Fibroblast of lung (primary cell): Measurements from ENCODE around the gene KCNIP1. TPM values are rescaled to one million over a fixed set of nuclear protein-coding genes. Genes with fewer than 3 reads are reported as not detected.
A peak's percentile ranks its signal among the peaks of the same experiment; 100 is the strongest.

ENCODE experiments used
- DNase-seq, 2 donors: peaks; one replicate each; pipeline versions ENCODE4 v3.0.0 to v3.0.0-alpha.2; 2010; ENCODE audit warnings: low read depth in 2 of 2
- H2AFZ ChIP-seq: 2 replicates; pipeline ENCODE4 v1.5.1; 2012; ENCODE audit warnings: low read length, control low read depth, inconsistent platforms
- H3K27ac ChIP-seq: 2 replicates; pipeline ENCODE4 v1.5.1; 2011; ENCODE audit warnings: low read length, control low read depth; ENCODE audit not compliant: insufficient read depth
- H3K27me3 ChIP-seq: 2 replicates; pipeline ENCODE4 v1.5.1; 2011; ENCODE audit warnings: mild to moderate bottlenecking, low read length; ENCODE audit not compliant: control insufficient read depth, insufficient read depth
- H3K36me3 ChIP-seq: 2 replicates; pipeline ENCODE4 v1.5.1; 2011; ENCODE audit warnings: low read length; ENCODE audit not compliant: control insufficient read depth, insufficient read depth
- H3K4me1 ChIP-seq: 2 replicates; pipeline ENCODE4 v1.5.1; 2011; ENCODE audit warnings: low read length; ENCODE audit not compliant: control insufficient read depth, insufficient read depth; ENCODE audit errors: extremely low read depth
- H3K4me2 ChIP-seq: 2 replicates; pipeline ENCODE4 v1.5.1; 2011; ENCODE audit warnings: low read length, control low read depth; ENCODE audit not compliant: insufficient read depth; ENCODE audit errors: extremely low read depth
- H3K4me3 ChIP-seq, 4 experiments: fragments of 200-600 bp in 1 of 4; sonication (generic) in 1 of 4; replicated peaks in 1 of 4; 2 replicates each; pipeline ENCODE4 v1.5.1; 2011 to 2016; ENCODE audit warnings: low read length in 4 of 4, low read depth in 3 of 4, mild to moderate bottlenecking in 3 of 4, control low read depth in 2 of 4, inconsistent platforms in 1 of 4, mixed read lengths in 1 of 4; ENCODE audit not compliant: insufficient read depth in 1 of 4; ENCODE audit errors: control extremely low read depth in 1 of 4
- H3K79me2 ChIP-seq: 2 replicates; pipeline ENCODE4 v1.5.1; 2012; ENCODE audit warnings: mild to moderate bottlenecking, low read length, inconsistent platforms; ENCODE audit not compliant: control insufficient read depth, insufficient read depth
- H3K9ac ChIP-seq: 2 replicates; pipeline ENCODE4 v1.5.1; 2011; ENCODE audit warnings: mild to moderate bottlenecking, low read length, control low read depth; ENCODE audit not compliant: insufficient read depth
- H3K9me3 ChIP-seq: 2 replicates; pipeline ENCODE4 v1.5.1; 2012; ENCODE audit warnings: low read depth, low read length; ENCODE audit not compliant: control insufficient read depth, insufficient read depth
- H4K20me1 ChIP-seq: 2 replicates; pipeline ENCODE4 v1.5.1; 2011; ENCODE audit warnings: low read length; ENCODE audit not compliant: control insufficient read depth, insufficient read depth; ENCODE audit errors: extremely low read depth
- CTCF ChIP-seq, 2 donors: IDR thresholded peaks in 1 of 2; conservative IDR thresholded peaks in 1 of 2; 1 replicate in 1 of 2; 2 replicates in 1 of 2; pipeline ENCODE4 v1.5.1; 2011 to 2012; ENCODE audit warnings: low read length in 2 of 2, control low read depth in 1 of 2, inconsistent platforms in 1 of 2, low read depth in 1 of 2, mild to moderate bottlenecking in 1 of 2
- EZH2 ChIP-seq: IDR thresholded peaks from 2 replicates; pipeline ENCODE4 v1.5.1; 2012; ENCODE audit warnings: low read length, control low read depth, mild to moderate bottlenecking; ENCODE audit errors: missing control alignments
- polyA plus RNA-seq, 2 donors: library from polyadenylated mRNA; depleted of rRNA in 1 of 2; stranded (reverse) in 1 of 2; unstranded in 1 of 2; fragments of >200 nt; gene quantifications; 2 replicates each; pipeline ENCODE4 v1.2.1, GENCODE V29; 2011 to 2012; ENCODE audit warnings: missing spikeins in 1 of 2
- total RNA-seq: library from RNA; depleted of rRNA; stranded (reverse); fragments of >200 nt; gene quantifications from 2 replicates; pipeline ENCODE4 v1.2.1, GENCODE V29; 2014

Gene KCNIP1
- total and polyA plus RNA-seq, 2 donors (not counting 1 experiment from before 2014, with no cell fraction given), result not detected

GRCh38 chr5:170619869-170620268 is 116.0 kb downstream of the KCNIP1 start:
- Histone ChIP-seq H3K79me2 (no peaks in the 10 kb centered on the region), H3K4me2 (no peak overlapping the region), H3K36me3 (no peaks in the 10 kb centered on the region), H4K20me1 (no peaks in the 10 kb centered on the region), H2AFZ (no peak overlapping the region), H3K4me3 (no peak overlapping the region), H3K9ac (no peak overlapping the region), H3K27ac (no peak overlapping the region), H3K9me3 (no peaks in the 10 kb centered on the region), H3K27me3 (no peaks in the 10 kb centered on the region), H3K4me1 (no peaks in the 10 kb centered on the region)
- TF ChIP-seq CTCF (conservative IDR thresholded peaks at IDR 0.05 in 1 of 2, IDR thresholded peaks at IDR 0.05 in 1 of 2; ENCODE audit: low read depth in 1 of 2, low read length in 2 of 2) (no peak), EZH2 (no peak)
- no peak for DNase-seq

- H4K20me1 ChIP-seq, result no peaks in the 10 kb centered on the region
- H3K27me3 ChIP-seq, result no peaks in the 10 kb centered on the region
- H3K27ac ChIP-seq, result no peak overlapping the region
- H3K9me3 ChIP-seq, result no peaks in the 10 kb centered on the region
- H2AFZ ChIP-seq, result no peak overlapping the region
- H3K4me3 ChIP-seq, result no peak overlapping the region
- H3K4me1 ChIP-seq, result no peaks in the 10 kb centered on the region
- no peaks in the 10 kb centered on the region for H3K36me3 ChIP-seq
- H3K79me2 ChIP-seq, result no peaks in the 10 kb centered on the region
- DNase-seq, result no peak
- TF ChIP-seq CTCF (conservative IDR thresholded peaks at IDR 0.05 in 1 of 2, IDR thresholded peaks at IDR 0.05 in 1 of 2; ENCODE audit: low read depth in 1 of 2, low read length in 2 of 2) (no peak), EZH2 (no peak)
- no peak overlapping the region for H3K4me2 ChIP-seq
- no peak overlapping the region for H3K9ac ChIP-seq
Measured at GRCh38 chr5:170622933-170623332, 119.1 kb downstream of the KCNIP1 start.

GRCh38 chr5:170623576-170624181 is 119.9 kb downstream of the KCNIP1 start:
- Histone ChIP-seq H3K79me2 (no peaks in the 10 kb centered on the region), H3K4me2 (no peak overlapping the region), H3K36me3 (no peaks in the 10 kb centered on the region), H2AFZ (no peak overlapping the region), H3K9me3 (no peaks in the 10 kb centered on the region), H3K4me1 (no peaks in the 10 kb centered on the region), H3K9ac (no peak overlapping the region), H4K20me1 (no peaks in the 10 kb centered on the region), H3K4me3 (no peak overlapping the region), H3K27me3 (no peaks in the 10 kb centered on the region), H3K27ac (no peak overlapping the region)
- DNase-seq, result peak; percentile 48 to 60
- TF ChIP-seq CTCF (conservative IDR thresholded peaks at IDR 0.05 in 1 of 2, IDR thresholded peaks at IDR 0.05 in 1 of 2; ENCODE audit: low read depth in 1 of 2, low read length in 2 of 2), result peak; percentile 53 to 72
- no peak for TF ChIP-seq EZH2
